Endodermal cell (in vitro differentiated cells): Measurements from ENCODE around the gene PAF1. TPM values are rescaled to one million over a fixed set of nuclear protein-coding genes. Genes with fewer than 3 reads are reported as not detected.

Source experiments
- DNase-seq: peaks from one replicate; pipeline ENCODE4 v3.0.0-alpha.2; 2017
- H3K27ac ChIP-seq: 2 replicates; pipeline ENCODE4 v1.5.1; 2013; ENCODE audit warnings: mild to moderate bottlenecking, low read depth, low read length, moderate library complexity
- H3K27me3 ChIP-seq: 2 replicates; pipeline ENCODE4 v1.6.1; 2013; ENCODE audit warnings: mild to moderate bottlenecking, low read length, moderate library complexity; ENCODE audit not compliant: insufficient read depth, control insufficient read depth, poor library complexity, severe bottlenecking
- H3K36me3 ChIP-seq: 2 replicates; pipeline ENCODE4 v1.7.0; 2013; ENCODE audit warnings: mild to moderate bottlenecking, low read length, moderate library complexity; ENCODE audit not compliant: control insufficient read depth, insufficient read depth
- H3K4me1 ChIP-seq: one replicate; pipeline ENCODE4 v1.7.0; 2013; ENCODE audit warnings: low read length; ENCODE audit not compliant: control insufficient read depth, insufficient read depth
- H3K4me3 ChIP-seq: 2 replicates; pipeline ENCODE4 v1.5.1; 2013; ENCODE audit warnings: mild to moderate bottlenecking, low read length, moderate library complexity
- H3K9ac ChIP-seq: 2 replicates; pipeline ENCODE4 v1.6.1; 2013; ENCODE audit warnings: mild to moderate bottlenecking, low read length, moderate library complexity; ENCODE audit not compliant: poor library complexity, severe bottlenecking; ENCODE audit errors: extremely low read depth
- H3K9me3 ChIP-seq: 2 replicates; pipeline ENCODE4 v1.6.1; 2013; ENCODE audit warnings: mild to moderate bottlenecking, low read length, moderate library complexity; ENCODE audit not compliant: control insufficient read depth
- H3K27ac Mint-ChIP-seq: 2 replicates; pipeline ENCODE4 v1.8.0; 2020; ENCODE audit warnings: mixed read lengths
- H3K27me3 Mint-ChIP-seq: 2 replicates; pipeline ENCODE4 v1.8.0; 2021; ENCODE audit warnings: mild to moderate bottlenecking, mixed read lengths; ENCODE audit not compliant: insufficient read depth
- H3K36me3 Mint-ChIP-seq: 2 replicates; pipeline ENCODE4 v1.8.0; 2020; ENCODE audit warnings: low read depth, mixed read lengths
- H3K4me1 Mint-ChIP-seq: 2 replicates; pipeline ENCODE4 v1.8.0; 2020; ENCODE audit warnings: mixed read lengths
- H3K4me3 Mint-ChIP-seq: 2 replicates; pipeline ENCODE4 v1.8.0; 2020; ENCODE audit warnings: mild to moderate bottlenecking, moderate library complexity, mixed read lengths
- H3K9me3 Mint-ChIP-seq: 2 replicates; pipeline ENCODE4 v1.8.0; 2020; ENCODE audit warnings: mild to moderate bottlenecking, mixed read lengths
- WGBS, 2 experiments: methylation state at CpG; one replicate each; pipeline versions ENCODE4 v1.1.5 to v1.1.7; 2013; ENCODE audit warnings: missing lambda C conversion rate in 2 of 2, mixed read lengths in 1 of 2; ENCODE audit not compliant: insufficient coverage in 1 of 2, insufficient read length in 1 of 2; 5-methylcytosine and 5-hydroxymethylcytosine counted together
- total RNA-seq, 2 donors: library from RNA; stranded (reverse); fragmentation: NEBNext Ultra II Directional in 1 of 2; extraction: Animal tissue kit (Norgen Biotek cat#: 25700) in 1 of 2; gene quantifications; 2 replicates in 1 of 2; 3 replicates in 1 of 2; pipeline ENCODE4 v1.2.1, GENCODE V29; 2021
- TF ChIP-seq, protein P1 (sequence below): fragments of 200-600 bp; sonication (generic); conservative IDR thresholded peaks from 2 replicates; pipeline ENCODE4 v1.5.0; 2021; ENCODE audit warnings: antibody characterized with exemption, mild to moderate bottlenecking

The PAF1 gene
- total RNA-seq, 2 donors from 2014 or later = 28.4 to 28.8 TPM

DNA sequence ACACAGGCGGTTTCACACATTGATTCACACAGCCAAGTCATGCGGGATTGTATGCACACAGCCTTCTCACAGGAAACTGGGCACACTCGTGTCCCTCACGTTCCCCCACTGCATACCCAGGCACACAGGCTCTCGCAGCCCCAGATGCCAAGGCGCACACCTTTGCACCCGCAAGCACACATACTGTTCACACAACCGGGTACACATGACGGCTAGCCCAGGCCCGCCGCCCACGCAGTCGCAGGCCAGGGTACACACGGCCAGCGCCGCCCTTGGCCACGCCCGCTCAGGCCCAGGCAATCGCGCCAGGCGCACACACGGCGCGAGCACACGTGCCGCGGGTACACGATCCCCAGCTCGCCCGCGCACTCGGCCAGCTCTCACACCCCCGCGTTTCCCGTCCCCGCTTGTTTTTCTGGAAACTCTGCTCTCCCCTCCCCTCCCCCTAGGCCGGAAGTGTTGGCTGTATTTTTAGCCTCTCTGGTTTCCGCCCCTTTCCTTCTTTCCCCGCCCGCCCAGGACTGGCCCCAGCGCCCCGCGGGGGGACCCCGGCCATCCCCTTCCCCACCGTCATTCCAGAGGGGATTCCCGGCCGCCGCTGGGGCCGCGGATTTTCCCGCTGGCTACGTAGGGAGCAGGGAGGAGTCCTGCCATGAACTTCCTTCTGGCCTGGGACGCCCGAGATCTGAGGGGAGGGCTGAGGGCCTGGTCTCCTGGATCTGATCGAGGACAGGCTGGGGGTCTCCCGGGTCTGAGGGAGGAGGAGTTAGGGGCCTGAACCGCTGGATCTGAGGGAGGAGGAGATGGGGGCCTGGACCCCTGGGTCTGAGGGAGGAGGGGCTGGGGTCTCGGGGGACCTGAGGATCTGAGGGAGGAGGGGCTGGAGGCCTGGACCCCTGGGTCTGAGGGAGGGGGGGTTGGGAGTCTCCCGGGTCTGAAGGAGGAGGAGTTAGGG lies 11.7 kb upstream of the PAF1 start:
- Histone ChIP-seq H3K4me1 (peaks cover 21% of the 10 kb centered on the region), H3K9me3 (no peaks in the 10 kb centered on the region), H3K9ac (peak overlapping the region; percentile 80), H3K36me3 (peaks cover 3% of the 10 kb centered on the region), H3K27me3 (no peaks in the 10 kb centered on the region), H3K27ac (peak overlapping the region; percentile 96), H3K4me3 (peak overlapping the region; percentile 76)
- Mint-ChIP-seq H3K9me3 (no peaks in the 10 kb centered on the region), H3K36me3 (peaks cover 10% of the 10 kb centered on the region), H3K27me3 (no peaks in the 10 kb centered on the region), H3K27ac (peak overlapping the region; percentile 100), H3K4me3 (peak overlapping the region; percentile 73), H3K4me1 (peaks cover 46% of the 10 kb centered on the region)
- TF ChIP-seq, protein P1, sequence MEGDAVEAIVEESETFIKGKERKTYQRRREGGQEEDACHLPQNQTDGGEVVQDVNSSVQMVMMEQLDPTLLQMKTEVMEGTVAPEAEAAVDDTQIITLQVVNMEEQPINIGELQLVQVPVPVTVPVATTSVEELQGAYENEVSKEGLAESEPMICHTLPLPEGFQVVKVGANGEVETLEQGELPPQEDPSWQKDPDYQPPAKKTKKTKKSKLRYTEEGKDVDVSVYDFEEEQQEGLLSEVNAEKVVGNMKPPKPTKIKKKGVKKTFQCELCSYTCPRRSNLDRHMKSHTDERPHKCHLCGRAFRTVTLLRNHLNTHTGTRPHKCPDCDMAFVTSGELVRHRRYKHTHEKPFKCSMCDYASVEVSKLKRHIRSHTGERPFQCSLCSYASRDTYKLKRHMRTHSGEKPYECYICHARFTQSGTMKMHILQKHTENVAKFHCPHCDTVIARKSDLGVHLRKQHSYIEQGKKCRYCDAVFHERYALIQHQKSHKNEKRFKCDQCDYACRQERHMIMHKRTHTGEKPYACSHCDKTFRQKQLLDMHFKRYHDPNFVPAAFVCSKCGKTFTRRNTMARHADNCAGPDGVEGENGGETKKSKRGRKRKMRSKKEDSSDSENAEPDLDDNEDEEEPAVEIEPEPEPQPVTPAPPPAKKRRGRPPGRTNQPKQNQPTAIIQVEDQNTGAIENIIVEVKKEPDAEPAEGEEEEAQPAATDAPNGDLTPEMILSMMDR = no peak
- DNase-seq = peak; percentile 97
- 9 to 20% methylated on average over 24 to 59 of the region's 59 CpGs for WGBS, 2 experiments

DNA sequence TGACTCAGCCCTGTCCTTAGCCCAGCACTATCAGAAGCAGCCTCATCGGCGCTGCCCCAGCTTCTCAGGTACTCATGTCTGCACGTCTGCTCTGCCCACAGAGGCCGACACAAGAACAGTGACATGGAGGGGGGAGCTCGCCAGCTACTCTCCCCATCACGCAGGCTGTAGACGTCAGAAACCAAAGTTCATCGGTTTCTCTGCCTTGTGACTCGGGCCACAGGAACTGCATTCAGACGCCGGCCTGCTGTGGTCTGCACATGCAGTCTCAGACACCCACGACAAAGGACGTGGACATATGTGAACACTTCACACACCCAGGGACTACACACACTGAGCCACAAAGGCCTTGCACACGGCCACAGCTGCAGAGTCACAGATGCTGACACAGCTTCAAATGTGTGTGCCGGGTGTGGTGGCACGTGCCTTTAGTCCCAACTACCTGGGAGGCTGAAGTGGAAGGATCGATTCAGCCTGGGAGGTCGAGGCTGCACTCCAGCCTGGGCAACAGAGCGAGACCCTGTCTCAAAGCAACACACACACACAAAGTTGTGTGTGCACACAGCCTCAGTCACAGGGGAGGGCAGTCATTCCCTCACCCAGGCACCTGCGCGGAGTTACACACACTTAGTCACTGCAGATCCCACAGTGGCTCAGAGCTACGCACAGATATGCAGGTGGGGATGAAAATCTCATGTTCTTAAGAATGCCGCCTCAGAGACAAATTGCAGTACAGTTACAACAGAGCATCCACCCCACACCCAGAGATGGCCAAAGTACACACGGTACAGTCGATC lies 10.8 kb upstream of the PAF1 start:
- peak; percentile 73 for DNase-seq
- no peaks in the 10 kb centered on the region for H3K9me3 ChIP-seq
- Mint-ChIP-seq H3K9me3 (no peaks in the 10 kb centered on the region), H3K27me3 (no peaks in the 10 kb centered on the region), H3K4me1 (peaks cover 46% of the 10 kb centered on the region), H3K4me3 (peak overlapping the region; percentile 73), H3K36me3 (peaks cover 10% of the 10 kb centered on the region), H3K27ac (peak overlapping the region; percentile 100)
- H3K27me3 ChIP-seq = no peaks in the 10 kb centered on the region
- H3K27ac ChIP-seq = peak overlapping the region; percentile 96
- H3K36me3 ChIP-seq = peaks cover 3% of the 10 kb centered on the region
- H3K4me3 ChIP-seq = peak overlapping the region; percentile 76
- TF ChIP-seq, protein P1 = no peak
- H3K4me1 ChIP-seq = peaks cover 21% of the 10 kb centered on the region
- H3K9ac ChIP-seq = peak overlapping the region; percentile 80
- 79 to 90% methylated on average over 10 to 25 of the region's 25 CpGs for WGBS, 2 experiments

DNA sequence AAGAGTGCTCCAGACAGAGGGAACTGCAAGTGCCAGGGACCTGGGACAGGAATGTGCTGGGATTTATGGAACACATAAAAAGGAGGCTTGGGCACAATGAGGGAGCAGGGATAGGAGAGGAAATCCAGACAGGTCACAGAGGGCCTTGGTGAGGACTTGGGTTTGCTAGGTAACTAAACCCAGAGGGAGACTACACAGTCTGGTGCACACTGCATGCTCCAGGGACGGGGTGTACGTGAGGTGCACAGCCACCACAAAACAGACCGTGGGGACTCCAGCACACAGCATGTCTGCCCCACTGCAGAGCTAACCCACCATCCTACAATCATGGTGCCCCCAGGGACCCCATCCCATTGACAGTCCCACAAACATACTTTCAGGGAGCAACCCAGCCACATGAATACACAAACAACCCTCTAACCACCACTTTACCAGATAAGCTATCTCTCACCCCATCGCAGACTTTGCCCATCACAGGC lies 10.2 kb upstream of the PAF1 start:
- Histone ChIP-seq H3K4me3 (peak overlapping the region; percentile 15), H3K4me1 (peaks cover 21% of the 10 kb centered on the region), H3K9ac (no peak overlapping the region), H3K9me3 (no peaks in the 10 kb centered on the region), H3K27ac (no peak overlapping the region), H3K27me3 (no peaks in the 10 kb centered on the region), H3K36me3 (peaks cover 3% of the 10 kb centered on the region)
- TF ChIP-seq, protein P1 = no peak
- Mint-ChIP-seq H3K4me3 (peak overlapping the region; percentile 73), H3K27ac (peak overlapping the region; percentile 100), H3K9me3 (no peaks in the 10 kb centered on the region), H3K27me3 (no peaks in the 10 kb centered on the region), H3K4me1 (peaks cover 44% of the 10 kb centered on the region), H3K36me3 (peaks cover 10% of the 10 kb centered on the region)
- 80 to 86% methylated on average over 4 of the region's 4 CpGs for WGBS, 2 experiments
- DNase-seq = no peak
